ENCODE results near the gene FNDC11. TPM values are rescaled to one million over a fixed set of nuclear protein-coding genes. Genes with fewer than 3 reads are reported as not detected.
"Not testable (repeated sequence)": the region's sequence is repeated elsewhere in the genome, so short reads cannot be mapped to it uniquely, and the experiment has no call there.

The FNDC11 gene
- total RNA-seq, 2 experiments from 2014 or later, result 1.7 to 1.8 TPM

- peaks cover 9% of the 10 kb centered on the region for H3K4me1 ChIP-seq (ENCODE audit: insufficient read depth, low read length)
- H3K9me3 ChIP-seq (ENCODE audit: control insufficient read depth in 1 of 2, insufficient read depth in 1 of 2, low read length in 2 of 2), result no peaks in the 10 kb centered on the region
- ATAC-seq (ENCODE audit: poor library complexity) (peak; percentile 14), DNase-seq (no peak)
- no peak overlapping the region for H3K4me3 ChIP-seq (ENCODE audit: low read length)
- intact Hi-C loops (cut with DNase I, micrococcal nuclease), result no loop called here
- H3K4me3 Mint-ChIP-seq, result no peak overlapping the region
- no peaks in the 10 kb centered on the region for H3K9me3 Mint-ChIP-seq
- H3K27ac ChIP-seq (ENCODE audit: low read depth in 1 of 2, low read length in 2 of 2), result no peak overlapping the region
- no peaks in the 10 kb centered on the region for H3K27me3 ChIP-seq (ENCODE audit: control insufficient read depth in 1 of 2, insufficient read depth in 2 of 2, low read length in 2 of 2)
- no peaks in the 10 kb centered on the region for H3K27me3 Mint-ChIP-seq
- ChIA-PET POLR2A (no interaction called here), CTCF (no interaction called here)
- no peak overlapping the region for H3K27ac Mint-ChIP-seq
- no peak for TF ChIP-seq CTCF (IDR thresholded peaks at IDR 0.05)
- no peaks in the 10 kb centered on the region for H3K4me1 Mint-ChIP-seq (ENCODE audit: low read depth)
- peaks cover 11% of the 10 kb centered on the region for H3K36me3 Mint-ChIP-seq (ENCODE audit: low read depth)
- peaks cover 36% of the 10 kb centered on the region for H3K36me3 ChIP-seq (ENCODE audit: insufficient read depth, low read length)
These were observed 5.0 kb downstream of the FNDC11 start for GRCh38 chr20:63558804-63559484.

GRCh38 chr20:63559485-63560332 is 5.8 kb downstream of the FNDC11 start:
- H3K27ac ChIP-seq (ENCODE audit: low read depth in 1 of 2, low read length in 2 of 2); H3K4me3 ChIP-seq (ENCODE audit: low read length); H3K9me3 ChIP-seq (ENCODE audit: control insufficient read depth in 1 of 2, insufficient read depth in 1 of 2, low read length in 2 of 2); H3K4me3 Mint-ChIP-seq; POLR2A ChIA-PET; CTCF ChIA-PET; intact Hi-C loops (cut with DNase I, micrococcal nuclease); H3K4me1 Mint-ChIP-seq (ENCODE audit: low read depth); H3K4me1 ChIP-seq (ENCODE audit: insufficient read depth, low read length); H3K27me3 Mint-ChIP-seq; H3K27ac Mint-ChIP-seq; H3K9me3 Mint-ChIP-seq; H3K27me3 ChIP-seq (ENCODE audit: control insufficient read depth in 1 of 2, insufficient read depth in 2 of 2, low read length in 2 of 2): not testable (repeated sequence)
- ATAC-seq (ENCODE audit: poor library complexity) (peak; percentile 17), DNase-seq (peak in 7 of 14 experiments; percentile 37 to 65 (median 58))
- H3K36me3 Mint-ChIP-seq (ENCODE audit: low read depth), result peaks cover 11% of the 10 kb centered on the region
- peaks cover 43% of the 10 kb centered on the region for H3K36me3 ChIP-seq (ENCODE audit: insufficient read depth, low read length)

GRCh38 chr20:63560333-63560805 is 6.4 kb downstream of the FNDC11 start:
- ChIA-PET CTCF (no interaction called here), POLR2A (no interaction called here)
- Histone ChIP-seq H3K4me3 (ENCODE audit: low read length) (no peak overlapping the region), H3K27me3 (ENCODE audit: control insufficient read depth in 1 of 2, insufficient read depth in 2 of 2, low read length in 2 of 2) (no peaks in the 10 kb centered on the region), H3K27ac (ENCODE audit: low read depth in 1 of 2, low read length in 2 of 2) (no peak overlapping the region), H3K4me1 (ENCODE audit: insufficient read depth, low read length) (no peaks in the 10 kb centered on the region), H3K9me3 (ENCODE audit: control insufficient read depth in 1 of 2, insufficient read depth in 1 of 2, low read length in 2 of 2) (peaks cover 0 to 3% of the 10 kb centered on the region in 2 experiments), H3K36me3 (ENCODE audit: insufficient read depth, low read length) (peaks cover 46% of the 10 kb centered on the region)
- H3K4me3 Mint-ChIP-seq, result no peak overlapping the region
- H3K27ac Mint-ChIP-seq, result no peak overlapping the region
- DNase-seq (no peak), ATAC-seq (ENCODE audit: poor library complexity) (no peak)
- no peaks in the 10 kb centered on the region for H3K9me3 Mint-ChIP-seq
- peaks cover 11% of the 10 kb centered on the region for H3K36me3 Mint-ChIP-seq (ENCODE audit: low read depth)
- H3K4me1 Mint-ChIP-seq (ENCODE audit: low read depth), result no peaks in the 10 kb centered on the region
- no peak for TF ChIP-seq CTCF (IDR thresholded peaks at IDR 0.05)
- intact Hi-C loops (cut with DNase I, micrococcal nuclease), result no loop called here
- H3K27me3 Mint-ChIP-seq, result no peaks in the 10 kb centered on the region
